OCI-LY1 (cell line): ENCODE measurements around the gene HELZ2.
"Not testable (repeated sequence)": the region's sequence is repeated elsewhere in the genome, so short reads cannot be mapped to it uniquely, and the experiment has no call there.

Experiments
- H2AFZ ChIP-seq: fragments of 200-600 bp; sonication (generic), shearing (Covaris generic); 2 replicates; pipeline ENCODE4 v1.6.0; 2014; ENCODE audit warnings: antibody characterized with exemption, mild to moderate bottlenecking, low read length
- H3F3A ChIP-seq: fragments of 200-600 bp; sonication (generic), shearing (Covaris generic); 2 replicates; pipeline ENCODE4 v1.6.0; 2014; ENCODE audit warnings: mild to moderate bottlenecking, antibody characterized with exemption, low read length, moderate library complexity; ENCODE audit not compliant: insufficient read depth
- H3K27ac ChIP-seq: fragments of 200-600 bp; sonication (generic); 2 replicates; pipeline ENCODE4 v1.5.1; 2014; ENCODE audit warnings: low read length, mixed run types, mild to moderate bottlenecking, low read depth; ENCODE audit not compliant: poor library complexity, severe bottlenecking
- H3K27me3 ChIP-seq: fragments of 200-600 bp; sonication (generic); 2 replicates; pipeline ENCODE4 v1.6.0; 2014; ENCODE audit warnings: antibody characterized with exemption, mild to moderate bottlenecking, low read length, moderate library complexity; ENCODE audit not compliant: insufficient read depth
- H3K36me3 ChIP-seq: fragments of 200-600 bp; sonication (generic); 2 replicates; pipeline ENCODE4 v1.6.1; 2014; ENCODE audit warnings: mild to moderate bottlenecking, antibody characterized with exemption, low read length, moderate library complexity, mixed read lengths; ENCODE audit not compliant: insufficient read depth
- H3K4me1 ChIP-seq: fragments of 200-600 bp; sonication (generic); 2 replicates; pipeline ENCODE4 v1.5.1; 2014; ENCODE audit warnings: mild to moderate bottlenecking, low read length, moderate library complexity; ENCODE audit not compliant: insufficient read depth, severe bottlenecking
- H3K4me2 ChIP-seq: fragments of 200-600 bp; sonication (generic), shearing (Covaris generic); 2 replicates; pipeline ENCODE4 v1.6.1; 2014; ENCODE audit warnings: low read length
- H3K4me3 ChIP-seq: fragments of 200-600 bp; sonication (generic); 2 replicates; pipeline ENCODE4 v1.5.1; 2014; ENCODE audit warnings: low read length, low read depth, mild to moderate bottlenecking, mixed read lengths; ENCODE audit not compliant: poor library complexity, severe bottlenecking
- H3K79me2 ChIP-seq: fragments of 200-600 bp; shearing (Covaris generic); 2 replicates; pipeline ENCODE4 v1.6.1; 2016; ENCODE audit warnings: mixed run types, low read length, mixed read lengths; ENCODE audit not compliant: insufficient read depth
- H3K9ac ChIP-seq: fragments of 200-600 bp; sonication (generic), shearing (Covaris generic); 2 replicates; pipeline ENCODE4 v1.6.1; 2014; ENCODE audit warnings: mild to moderate bottlenecking, low read length, mixed read lengths
- H3K9me2 ChIP-seq: fragments of 200-600 bp; sonication (generic), shearing (Covaris generic); 2 replicates; pipeline ENCODE4 v1.6.1; 2014; ENCODE audit warnings: low read depth, mild to moderate bottlenecking, low read length, mixed read lengths
- H3K9me3 ChIP-seq: fragments of 200-600 bp; shearing (Covaris generic); 2 replicates; pipeline ENCODE4 v1.6.1; 2014; ENCODE audit warnings: low read length, mixed read lengths
- H4K20me1 ChIP-seq: fragments of 200-600 bp; sonication (generic), shearing (Covaris generic); 2 replicates; pipeline ENCODE4 v1.6.0; 2016; ENCODE audit warnings: mild to moderate bottlenecking, low read length; ENCODE audit not compliant: insufficient read depth
- CTCF ChIP-seq: fragments of 200-600 bp; sonication (generic), shearing (Covaris generic); IDR thresholded peaks from 2 replicates; pipeline ENCODE4 v1.5.1; 2017; ENCODE audit warnings: mild to moderate bottlenecking, antibody characterized with exemption, low read length, moderate library complexity, mixed read lengths
- EZH2 ChIP-seq: fragments of 200-600 bp; sonication (generic), shearing (Covaris generic); IDR thresholded peaks from 2 replicates; pipeline ENCODE4 v1.8.0; 2017; ENCODE audit warnings: borderline replicate concordance, mixed run types, mild to moderate bottlenecking, antibody characterized with exemption, low read length, moderate library complexity, mixed read lengths

Gene HELZ2

GRCh38 chr20:63560856-63561609 lies 13.0 kb downstream of the HELZ2 start:
- Histone ChIP-seq H3K27me3 (0 out of 2 replicates have a peak, but pooled peaks cover 6% of the 10 kb centered on the region), H3K4me2 (no peak overlapping the region), H3K4me3 (no peak overlapping the region), H3K27ac (no peak overlapping the region), H3K9me2 (no peaks in the 10 kb centered on the region), H3K79me2 (no peaks in the 10 kb centered on the region), H3K4me1 (no peaks in the 10 kb centered on the region), H2AFZ (no peak overlapping the region), H3K36me3 (no peaks in the 10 kb centered on the region), H3K9ac (no peak overlapping the region), H3F3A (no peaks in the 10 kb centered on the region), H3K9me3 (no peaks in the 10 kb centered on the region), H4K20me1 (no peaks in the 10 kb centered on the region)
- no peak for TF ChIP-seq CTCF
- TF ChIP-seq EZH2: no peak

- H3K4me3 ChIP-seq: no peak overlapping the region
- no peaks in the 10 kb centered on the region for H3K9me2 ChIP-seq
- no peaks in the 10 kb centered on the region for H3K79me2 ChIP-seq
- H3K4me1 ChIP-seq: no peaks in the 10 kb centered on the region
- H3K9ac ChIP-seq: no peak overlapping the region
- H2AFZ ChIP-seq: no peak overlapping the region
- no peak overlapping the region for H3K4me2 ChIP-seq
- no peak overlapping the region for H3K27ac ChIP-seq
- H3F3A ChIP-seq: no peaks in the 10 kb centered on the region
- no peaks in the 10 kb centered on the region for H4K20me1 ChIP-seq
- H3K9me3 ChIP-seq: no peaks in the 10 kb centered on the region
- H3K36me3 ChIP-seq: no peaks in the 10 kb centered on the region
- no peak for TF ChIP-seq CTCF
- no peak for TF ChIP-seq EZH2
- H3K27me3 ChIP-seq: 0 out of 2 replicates have a peak, but pooled peaks cover 10% of the 10 kb centered on the region
These were observed 13.7 kb downstream of the HELZ2 start for GRCh38 chr20:63560333-63560805.

- H3K9me3 ChIP-seq, H3F3A ChIP-seq, H3K27me3 ChIP-seq, H4K20me1 ChIP-seq, H3K79me2 ChIP-seq, H3K9ac ChIP-seq, H3K9me2 ChIP-seq, H3K36me3 ChIP-seq, H3K4me1 ChIP-seq, H2AFZ ChIP-seq, H3K27ac ChIP-seq, H3K4me3 ChIP-seq, H3K4me2 ChIP-seq: not testable (repeated sequence)
These were observed 14.3 kb downstream of the HELZ2 start for GRCh38 chr20:63559485-63560332.
